ENCODE measurements around the gene PHLPP1. TPM values are rescaled to one million over a fixed set of nuclear protein-coding genes. Genes with fewer than 3 reads are reported as not detected.

PHLPP1 gene
- polyA plus RNA-seq, 1 donor: 11.6 TPM

GRCh38 chr18:63025251-63026090 is 310.1 kb downstream of the PHLPP1 start:
- DNase-seq: peak; percentile 30

- no peak for DNase-seq
These were observed 313.0 kb downstream of the PHLPP1 start for GRCh38 chr18:63028380-63028779.

Other genes with a start within 250 kb of the PHLPP1 start
- 9.4 TPM for gene ZCCHC2, start 192.5 kb upstream of the PHLPP1 start, polyA plus RNA-seq (ENCODE audit: insufficient read length)